GM13976 (cell line): ENCODE data around the gene UBE2I.

Experiments
- DNase-seq: peaks from one replicate; pipeline ENCODE4 v3.0.0; 2012; ENCODE audit warnings: low spot score
- in situ Hi-C: fragments of 300-500 bp; cut with MboI; formaldehyde crosslinking; loops from one replicate; pipeline ENCODE4 v1.12.0; 2022; ENCODE audit warnings: low sequenced_read_pairs, mixed read lengths, inconsistent platforms; ENCODE audit not compliant: unreplicated experiment
- TF ChIP-seq, protein P1 (sequence below): IDR thresholded peaks from 2 replicates; pipeline ENCODE4 v1.5.1; 2012; ENCODE audit warnings: borderline replicate concordance, mild to moderate bottlenecking; ENCODE audit not compliant: insufficient read depth; ENCODE audit errors: extremely low read depth, missing control alignments, control extremely low read depth

Gene UBE2I

DNA sequence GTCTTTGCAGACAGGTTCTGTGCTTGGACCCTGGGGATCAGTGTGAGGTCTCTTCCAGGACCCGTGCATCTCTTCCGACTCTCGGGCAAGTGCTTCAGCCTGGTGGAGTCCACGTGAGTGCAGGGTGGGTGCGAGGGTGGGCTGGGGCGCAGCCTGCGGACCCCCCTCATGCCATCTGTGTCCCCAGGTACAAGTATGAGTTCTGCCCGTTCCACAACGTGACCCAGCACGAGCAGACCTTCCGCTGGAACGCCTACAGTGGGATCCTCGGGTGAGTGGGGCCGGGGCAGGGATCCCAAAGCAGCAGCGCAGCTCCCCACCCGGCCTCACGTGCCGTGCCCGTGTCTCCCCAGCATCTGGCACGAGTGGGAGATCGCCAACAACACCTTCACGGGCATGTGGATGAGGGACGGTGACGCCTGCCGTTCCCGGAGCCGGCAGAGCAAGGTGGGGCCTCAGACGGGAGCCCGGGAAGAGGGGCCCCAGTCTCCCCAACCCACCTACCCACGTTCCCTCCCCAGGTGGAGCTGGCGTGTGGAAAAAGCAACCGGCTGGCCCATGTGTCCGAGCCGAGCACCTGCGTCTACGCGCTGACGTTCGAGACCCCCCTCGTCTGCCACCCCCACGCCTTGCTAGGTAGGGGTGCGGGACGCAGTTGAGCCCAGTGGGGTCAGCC is 52.4 kb downstream of the UBE2I start:
- TF ChIP-seq, protein P1, sequence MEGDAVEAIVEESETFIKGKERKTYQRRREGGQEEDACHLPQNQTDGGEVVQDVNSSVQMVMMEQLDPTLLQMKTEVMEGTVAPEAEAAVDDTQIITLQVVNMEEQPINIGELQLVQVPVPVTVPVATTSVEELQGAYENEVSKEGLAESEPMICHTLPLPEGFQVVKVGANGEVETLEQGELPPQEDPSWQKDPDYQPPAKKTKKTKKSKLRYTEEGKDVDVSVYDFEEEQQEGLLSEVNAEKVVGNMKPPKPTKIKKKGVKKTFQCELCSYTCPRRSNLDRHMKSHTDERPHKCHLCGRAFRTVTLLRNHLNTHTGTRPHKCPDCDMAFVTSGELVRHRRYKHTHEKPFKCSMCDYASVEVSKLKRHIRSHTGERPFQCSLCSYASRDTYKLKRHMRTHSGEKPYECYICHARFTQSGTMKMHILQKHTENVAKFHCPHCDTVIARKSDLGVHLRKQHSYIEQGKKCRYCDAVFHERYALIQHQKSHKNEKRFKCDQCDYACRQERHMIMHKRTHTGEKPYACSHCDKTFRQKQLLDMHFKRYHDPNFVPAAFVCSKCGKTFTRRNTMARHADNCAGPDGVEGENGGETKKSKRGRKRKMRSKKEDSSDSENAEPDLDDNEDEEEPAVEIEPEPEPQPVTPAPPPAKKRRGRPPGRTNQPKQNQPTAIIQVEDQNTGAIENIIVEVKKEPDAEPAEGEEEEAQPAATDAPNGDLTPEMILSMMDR: no peak
- in situ Hi-C loops: no loop called here
- DNase-seq: no peak

DNA sequence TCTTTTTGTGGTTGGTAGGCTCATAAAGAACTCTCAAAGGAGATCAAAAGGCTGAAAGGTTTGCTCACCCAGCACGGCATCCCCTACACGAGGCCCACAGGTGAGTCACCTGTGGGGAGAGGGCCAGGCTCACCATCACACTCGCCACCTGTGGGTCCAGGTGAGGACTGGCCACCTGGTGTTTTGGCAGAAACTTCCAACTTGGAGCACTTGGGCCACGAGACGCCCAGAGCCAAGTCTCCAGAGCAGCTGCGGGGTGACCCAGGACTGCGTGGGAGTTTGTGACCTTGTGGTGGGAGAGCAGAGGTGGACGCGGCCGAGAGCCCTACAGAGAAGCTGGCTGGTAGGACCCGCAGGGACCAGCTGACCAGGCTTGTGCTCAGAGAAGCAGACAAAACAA is 53.4 kb downstream of the UBE2I start:
- in situ Hi-C loops: no loop called here
- TF ChIP-seq, protein P1: no peak
- no peak for DNase-seq

DNA sequence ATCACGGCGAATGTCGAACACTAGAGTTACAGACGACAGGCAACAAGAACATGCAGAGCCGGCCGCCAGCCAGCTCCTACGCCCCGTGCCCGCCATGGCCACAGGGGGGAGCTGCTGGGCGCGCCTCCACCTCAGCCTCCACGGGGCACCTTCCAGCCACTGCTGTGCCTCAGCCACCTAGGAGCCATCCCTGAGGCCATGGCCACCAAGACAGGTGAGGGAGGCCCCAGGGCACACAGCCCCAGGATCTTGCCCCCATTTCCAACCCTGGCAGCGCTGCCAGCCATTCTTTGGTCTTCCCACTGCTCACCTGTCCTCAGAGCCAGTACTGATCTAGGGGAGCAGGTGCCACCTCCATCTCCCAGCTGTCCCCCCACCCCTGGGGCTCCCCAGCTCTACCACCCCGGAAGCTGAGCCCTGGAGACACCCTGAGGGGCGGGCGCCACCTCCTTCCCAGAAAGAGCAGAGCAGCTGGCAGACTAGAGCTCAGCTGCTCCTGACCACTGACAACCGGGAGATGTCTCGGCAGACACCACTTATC is 54.1 kb downstream of the UBE2I start:
- TF ChIP-seq, protein P1: peak; percentile 91

DNA sequence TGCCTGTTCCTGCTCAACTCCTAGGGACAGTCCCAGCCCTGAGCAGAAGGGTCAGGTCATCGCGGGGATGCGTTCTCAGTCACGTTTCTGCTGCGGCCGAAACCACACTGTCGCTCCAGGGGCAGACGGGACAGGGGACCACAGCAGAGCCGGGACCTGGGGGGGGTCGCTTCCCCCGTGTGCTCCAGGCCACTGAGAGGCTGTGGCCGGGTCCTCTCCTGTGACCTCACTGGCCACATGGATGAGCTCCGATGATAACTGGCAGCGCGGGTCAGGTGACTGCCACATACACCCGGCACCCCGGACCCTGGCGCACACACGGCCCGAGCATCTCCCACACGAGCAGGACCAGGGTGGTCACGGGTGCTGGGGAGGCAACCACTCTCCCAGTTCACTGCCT is 55.1 kb downstream of the UBE2I start:
- TF ChIP-seq, protein P1: no peak
- DNase-seq: no peak
- in situ Hi-C loops: no loop called here

More for the DNA sequence above, 54.1 kb downstream of the UBE2I start:
- peak; percentile 91 for DNase-seq
- in situ Hi-C loops: no loop called here

DNA sequence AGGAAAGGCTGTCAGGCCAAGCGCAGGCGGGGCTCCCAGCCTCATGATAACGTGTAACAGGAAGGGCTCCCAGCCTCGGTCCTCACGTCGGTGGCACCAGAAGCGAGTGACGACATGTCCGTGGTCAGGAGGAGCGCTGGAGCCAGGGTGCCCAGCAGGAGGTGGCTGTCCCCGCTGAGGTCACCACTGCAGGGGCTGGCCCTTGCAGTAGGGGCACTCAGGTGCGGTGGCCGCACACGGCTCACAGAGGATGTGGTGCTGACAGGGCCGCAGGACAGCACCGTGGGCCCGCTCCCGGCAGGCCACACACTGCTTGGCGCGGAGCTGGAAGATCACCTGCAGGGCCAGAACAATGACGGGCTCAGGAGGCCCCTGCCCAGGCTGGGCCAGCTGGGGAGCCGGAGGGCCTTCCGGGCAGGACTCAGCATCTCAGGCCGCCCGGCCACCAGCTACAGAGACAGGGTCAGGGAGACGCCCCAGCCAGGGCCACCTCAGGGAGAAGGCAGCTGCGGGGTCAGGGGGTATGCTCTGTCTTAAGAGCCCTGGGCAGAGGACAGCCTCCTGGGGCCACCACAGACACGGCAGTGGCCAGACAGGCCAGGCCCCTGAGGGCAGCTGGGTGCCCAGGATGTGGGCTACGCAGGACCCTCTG is 56.8 kb downstream of the UBE2I start:
- TF ChIP-seq, protein P1: no peak
- in situ Hi-C loops: no loop called here
- no peak for DNase-seq

DNA sequence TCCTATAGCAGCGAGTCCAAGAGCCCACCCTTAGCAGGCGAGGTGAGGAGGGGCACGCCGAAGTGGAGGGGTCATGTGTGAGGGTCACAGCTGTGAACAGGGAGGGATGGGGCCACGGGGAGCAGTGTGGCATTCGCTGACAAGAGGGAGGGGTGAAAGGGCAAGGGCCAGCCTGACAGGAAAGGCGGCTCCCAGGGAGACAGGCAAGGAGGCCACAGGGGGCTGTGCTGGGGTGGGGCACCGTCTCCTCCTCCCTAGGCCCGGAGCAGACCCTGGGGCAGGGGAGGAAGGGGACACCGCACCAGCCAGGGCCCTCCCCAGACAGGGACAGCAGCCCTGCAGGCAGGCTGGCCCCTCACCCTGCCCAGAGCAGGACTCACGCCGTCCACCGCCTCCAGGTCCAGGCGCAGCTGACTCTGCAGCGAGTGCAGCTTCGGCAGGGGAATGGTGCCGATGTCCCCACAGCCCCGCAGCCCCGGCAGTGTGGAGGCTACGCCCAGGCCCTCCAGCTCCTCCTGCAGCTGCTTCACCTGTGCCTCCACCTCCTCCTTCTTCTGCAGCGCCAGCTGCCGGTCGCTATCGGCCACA is 57.4 kb downstream of the UBE2I start:
- in situ Hi-C loops: no loop called here
- DNase-seq: no peak
- TF ChIP-seq, protein P1: no peak
